MCF 10A (cell line): ENCODE data around the gene BGN. TPM values are rescaled to one million over a fixed set of nuclear protein-coding genes. Genes with fewer than 3 reads are reported as not detected.
A peak's percentile ranks its signal among the peaks of the same experiment; 100 is the strongest.

Source experiments
- BruUV-seq: library from RNA; stranded (reverse); fragments of 400-500 nt; replicated peaks from 2 replicates; lab custom pipeline; 2021; lab: Mats Ljungman, UMichigan
- CTCF ChIA-PET: fragments of 300-600 bp; sonication (Branson Sonifier 250); formaldehyde crosslinking; extraction: SDS; loops from one replicate; lab custom pipeline; 2021; ENCODE audit warnings: antibody characterized with exemption, inconsistent platforms; lab: Yijun Ruan, JAX
- POLR2A ChIA-PET: fragments of 300-600, 350-650 bp; sonication (Branson Sonifier 250); formaldehyde crosslinking; extraction: SDS; loops from one replicate; lab custom pipeline; 2020; ENCODE audit warnings: antibody characterized with exemption, inconsistent platforms; lab: Yijun Ruan, JAX
- DNase-seq: peaks from one replicate; pipeline ENCODE4 v3.0.0-alpha.2; 2018; ENCODE audit not compliant: unreplicated experiment
- H3K27ac Mint-ChIP-seq: one replicate; pipeline ENCODE4 v1.8.0; 2022; ENCODE audit warnings: mild to moderate bottlenecking, low read depth, mixed read lengths; ENCODE audit not compliant: unreplicated experiment
- H3K27me3 Mint-ChIP-seq: one replicate; pipeline ENCODE4 v1.8.0; 2022; ENCODE audit warnings: mixed read lengths; ENCODE audit not compliant: insufficient read depth, unreplicated experiment
- H3K36me3 Mint-ChIP-seq: one replicate; pipeline ENCODE4 v1.8.0; 2022; ENCODE audit warnings: mild to moderate bottlenecking, moderate library complexity, mixed read lengths; ENCODE audit not compliant: insufficient read depth, unreplicated experiment
- H3K4me1 Mint-ChIP-seq: one replicate; pipeline ENCODE4 v1.8.0; 2022; ENCODE audit warnings: mixed read lengths; ENCODE audit not compliant: insufficient read depth, unreplicated experiment
- H3K4me3 Mint-ChIP-seq: one replicate; pipeline ENCODE4 v1.8.0; 2022; ENCODE audit warnings: mild to moderate bottlenecking, moderate library complexity, mixed read lengths; ENCODE audit not compliant: unreplicated experiment
- H3K9me3 Mint-ChIP-seq: one replicate; pipeline ENCODE4 v1.8.0; 2022; ENCODE audit warnings: mixed read lengths; ENCODE audit not compliant: unreplicated experiment
- CTCF ChIP-seq: fragments of 200-600 bp; IDR thresholded peaks from one replicate; pipeline ENCODE4 v1.8.0; 2022; ENCODE audit warnings: antibody characterized with exemption, mild to moderate bottlenecking; ENCODE audit not compliant: unreplicated experiment
- intact Hi-C: fragments of 100-400 bp; cut with micrococcal nuclease; formaldehyde crosslinking; loops from 2 replicates; pipeline ENCODE4 v1.14.1; 2022
- total RNA-seq: library from RNA; stranded (reverse); gene quantifications from 2 replicates; pipeline ENCODE4 v1.2.3, GENCODE V29; 2022

Gene BGN
- total RNA-seq, 1 experiment from 2014 or later: 1.3 TPM

- Mint-ChIP-seq H3K36me3 (no peaks in the 10 kb centered on the region), H3K4me3 (no peak overlapping the region), H3K27ac (no peak overlapping the region), H3K9me3 (no peaks in the 10 kb centered on the region), H3K27me3 (no peaks in the 10 kb centered on the region), H3K4me1 (no peaks in the 10 kb centered on the region)
- no peak for DNase-seq
- ChIA-PET POLR2A (no interaction called here), CTCF (interaction anchor here (0.6 to 3.9 kb wide), 6 partner anchors 9 to 173 kb away, joined by 3 to 42 read pairs (median 4); no protein-coding TSS in a partner anchor)
- BruUV-seq: no TSS peak
- intact Hi-C loops: loop anchor here (5.0 kb wide), 2 partner anchors 130 to 580 kb away; no protein-coding TSS in a partner anchor
- no peak for TF ChIP-seq CTCF
These were observed 42.9 kb downstream of the BGN start for GRCh38 chrX:153537526-153538295.

GRCh38 chrX:153538424-153538823, 43.6 kb downstream of the BGN start:
- BruUV-seq: no TSS peak
- CTCF ChIA-PET: interaction anchor here (0.6 to 3.9 kb wide), 16 partner anchors 8 to 573 kb away, joined by 3 to 42 read pairs (median 5); no protein-coding TSS in a partner anchor
- POLR2A ChIA-PET: no interaction called here
- Mint-ChIP-seq H3K36me3 (no peaks in the 10 kb centered on the region), H3K4me1 (no peaks in the 10 kb centered on the region), H3K4me3 (no peak overlapping the region), H3K27me3 (no peaks in the 10 kb centered on the region), H3K27ac (no peak overlapping the region), H3K9me3 (no peaks in the 10 kb centered on the region)
- intact Hi-C loops: loop anchor here (5.0 kb wide), 2 partner anchors 129 to 581 kb away; no protein-coding TSS in a partner anchor
- DNase-seq: no peak
- TF ChIP-seq CTCF: no peak

GRCh38 chrX:153539171-153539978, 44.6 kb downstream of the BGN start:
- no peak overlapping the region for H3K27ac Mint-ChIP-seq
- TF ChIP-seq CTCF: peak; percentile 74
- H3K36me3 Mint-ChIP-seq: no peaks in the 10 kb centered on the region
- no TSS peak for BruUV-seq
- intact Hi-C loops: loop anchor here (5.0 kb wide), 2 partner anchors 128 to 582 kb away; no protein-coding TSS in a partner anchor
- no peaks in the 10 kb centered on the region for H3K27me3 Mint-ChIP-seq
- ChIA-PET POLR2A (interaction anchor here (1.2 kb wide), 1 partner anchor 128 kb away, joined by 3 read pairs; no protein-coding TSS in a partner anchor), CTCF (interaction anchor here (0.5 to 3.9 kb wide), 34 partner anchors 9 to 715 kb away, joined by 3 to 42 read pairs (median 4); no protein-coding TSS in a partner anchor)
- no peak overlapping the region for H3K4me3 Mint-ChIP-seq
- no peaks in the 10 kb centered on the region for H3K4me1 Mint-ChIP-seq
- H3K9me3 Mint-ChIP-seq: no peaks in the 10 kb centered on the region
- peak; percentile 55 for DNase-seq

- TF ChIP-seq CTCF: no peak
- no peaks in the 10 kb centered on the region for H3K36me3 Mint-ChIP-seq
- CTCF ChIA-PET: interaction anchor here (0.7 to 3.9 kb wide), 23 partner anchors 9 to 715 kb away, joined by 3 to 42 read pairs (median 4); no protein-coding TSS in a partner anchor
- no peaks in the 10 kb centered on the region for H3K4me1 Mint-ChIP-seq
- no TSS peak for BruUV-seq
- no peak overlapping the region for H3K4me3 Mint-ChIP-seq
- H3K9me3 Mint-ChIP-seq: no peaks in the 10 kb centered on the region
- POLR2A ChIA-PET: interaction anchor here (1.2 kb wide), 1 partner anchor 127 kb away, joined by 3 read pairs; no protein-coding TSS in a partner anchor
- no peak for DNase-seq
- intact Hi-C loops: loop anchor here (5.0 kb wide), 2 partner anchors 127 to 583 kb away; no protein-coding TSS in a partner anchor
- no peak overlapping the region for H3K27ac Mint-ChIP-seq
- no peaks in the 10 kb centered on the region for H3K27me3 Mint-ChIP-seq
These were observed 45.2 kb downstream of the BGN start for GRCh38 chrX:153539979-153540358.
